Endothelial cell of umbilical vein (primary cell): Measurements from ENCODE around the gene LYRM9. TPM values are rescaled to one million over a fixed set of nuclear protein-coding genes. Genes with fewer than 3 reads are reported as not detected.

ENCODE experiments used
- BruUV-seq: library from RNA; stranded (reverse); fragments of 400-500 nt; replicated peaks from 2 replicates; lab custom pipeline; 2021; lab: Mats Ljungman, UMichigan
- CTCF ChIA-PET: fragments of 300-600, 350-600 bp; sonication (Branson Sonifier 250); formaldehyde crosslinking; loops from one replicate; lab custom pipeline; 2021; ENCODE audit warnings: antibody characterized with exemption, inconsistent platforms; lab: Charles Lee
- POLR2A ChIA-PET: fragments of 300-600, 350-600 bp; sonication (Branson Sonifier 250); formaldehyde crosslinking; loops from one replicate; lab custom pipeline; 2021; ENCODE audit warnings: antibody characterized with exemption, inconsistent platforms; lab: Charles Lee
- DNase-seq: peaks from one replicate; pipeline ENCODE4 v3.0.0-alpha.2; 2011; ENCODE audit warnings: low read depth, low spot score
- FAIRE-seq: peaks from 2 replicates; lab custom pipeline; 2011; peaks lifted over from hg19 to GRCh38; lab: Jason Lieb, UNC
- H2AFZ ChIP-seq: 2 replicates; pipeline ENCODE4 v1.6.0; 2012; ENCODE audit warnings: low read depth, low read length, control low read depth, inconsistent platforms
- H3K27ac ChIP-seq: 2 replicates; pipeline ENCODE4 v1.5.1; 2011; ENCODE audit warnings: low read depth, mild to moderate bottlenecking, control low read depth, low read length, moderate library complexity; ENCODE audit not compliant: insufficient read depth
- H3K27me3 ChIP-seq, 2 experiments: 2 replicates each; pipeline versions ENCODE4 v1.6.0 to v1.6.1; 2011; ENCODE audit warnings: low read length in 2 of 2, mixed read lengths in 1 of 2; ENCODE audit not compliant: control insufficient read depth in 2 of 2, insufficient read depth in 2 of 2
- H3K36me3 ChIP-seq, 2 experiments: 2 replicates in 1 of 2; 3 replicates in 1 of 2; pipeline ENCODE4 v1.5.1; 2011; ENCODE audit warnings: low read length in 2 of 2, mild to moderate bottlenecking in 1 of 2, moderate library complexity in 1 of 2; ENCODE audit not compliant: control insufficient read depth in 2 of 2, insufficient read depth in 2 of 2; ENCODE audit errors: extremely low read depth in 1 of 2
- H3K4me1 ChIP-seq: 3 replicates; pipeline ENCODE4 v1.5.1; 2011; ENCODE audit warnings: mild to moderate bottlenecking, low read length; ENCODE audit not compliant: control insufficient read depth, insufficient read depth; ENCODE audit errors: extremely low read depth
- H3K4me2 ChIP-seq: 2 replicates; pipeline ENCODE4 v1.6.1; 2011; ENCODE audit warnings: low read length, control low read depth, mixed read lengths; ENCODE audit not compliant: insufficient read depth
- H3K4me3 ChIP-seq, 3 experiments: fragments of 200-600 bp in 1 of 3; sonication (generic), shearing (Covaris generic) in 1 of 3; replicated peaks in 1 of 3; 2 replicates each; pipeline ENCODE4 v1.5.1; 2011 to 2016; ENCODE audit warnings: control low read depth in 3 of 3, low read length in 3 of 3, mild to moderate bottlenecking in 2 of 3, inconsistent platforms in 1 of 3, low read depth in 1 of 3, moderate library complexity in 1 of 3; ENCODE audit not compliant: insufficient read depth in 1 of 3
- H3K79me2 ChIP-seq: 2 replicates; pipeline ENCODE4 v1.6.0; 2012; ENCODE audit warnings: low read length, inconsistent platforms; ENCODE audit not compliant: control insufficient read depth, insufficient read depth
- H3K9ac ChIP-seq: replicated peaks from 2 replicates; pipeline ENCODE3; 2011; ENCODE audit warnings: low read length, control low read depth; ENCODE audit not compliant: insufficient read depth; ENCODE audit errors: extremely low read depth
- H3K9me1 ChIP-seq: replicated peaks from 3 replicates; pipeline ENCODE4 v1.6.0; 2011; ENCODE audit warnings: mild to moderate bottlenecking, low read length; ENCODE audit not compliant: control insufficient read depth, insufficient read depth; ENCODE audit errors: extremely low read depth
- H3K9me3 ChIP-seq: replicated peaks from 2 replicates; pipeline ENCODE4 v1.5.1; 2012; ENCODE audit warnings: low read length, inconsistent platforms; ENCODE audit not compliant: control insufficient read depth, insufficient read depth
- H4K20me1 ChIP-seq: replicated peaks from 2 replicates; pipeline ENCODE3; 2011; ENCODE audit warnings: mild to moderate bottlenecking, low read length; ENCODE audit not compliant: control insufficient read depth, insufficient read depth; ENCODE audit errors: extremely low read depth
- EZH2 ChIP-seq: IDR thresholded peaks from 2 replicates; pipeline ENCODE4 v1.6.1; 2012; ENCODE audit warnings: borderline replicate concordance, low read depth, mild to moderate bottlenecking, moderate library complexity, low read length, inconsistent platforms; ENCODE audit not compliant: severe bottlenecking
- FOS ChIP-seq: IDR thresholded peaks from 2 replicates; pipeline ENCODE4 v1.6.1; 2011; ENCODE audit warnings: mild to moderate bottlenecking, low read length, moderate library complexity, borderline replicate concordance; ENCODE audit not compliant: insufficient read depth
- GATA2 ChIP-seq: IDR thresholded peaks from 2 replicates; pipeline ENCODE4 v1.7.0; 2011; ENCODE audit warnings: low read depth, mild to moderate bottlenecking, moderate library complexity, mixed read lengths, low read length; ENCODE audit not compliant: insufficient read length, insufficient read depth
- JUN ChIP-seq: IDR thresholded peaks from 2 replicates; pipeline ENCODE4 v1.6.1; 2011; ENCODE audit warnings: borderline replicate concordance, low read depth; ENCODE audit not compliant: insufficient read length, insufficient read depth
- MYC ChIP-seq: IDR thresholded peaks from one replicate; pipeline ENCODE4 v1.6.1; 2011; ENCODE audit warnings: mild to moderate bottlenecking, low read depth, low read length
- POLR2A ChIP-seq: IDR thresholded peaks from 2 replicates; pipeline ENCODE4 v1.6.1; 2012; ENCODE audit warnings: low read depth, mild to moderate bottlenecking, control low read depth, low read length
- POLR2AphosphoS5 ChIP-seq: IDR thresholded peaks from 2 replicates; pipeline ENCODE4 v1.6.1; 2012; ENCODE audit warnings: low read depth, mild to moderate bottlenecking, control low read depth, low read length, moderate library complexity; ENCODE audit not compliant: insufficient read depth
- dilution Hi-C: fragments of 300-500 bp; cut with MboI; formaldehyde crosslinking; loops from one replicate; pipeline ENCODE4 v1.15.0; 2019; ENCODE audit warnings: low sequenced_read_pairs; ENCODE audit not compliant: extremely low pct_ligation_motif_present
- intact Hi-C: fragments of 100-400 bp; cut with micrococcal nuclease; formaldehyde crosslinking; loops from one replicate; pipeline ENCODE4 v1.10.0; 2022
- polyA plus RNA-seq, 4 experiments: library from polyadenylated mRNA; depleted of rRNA in 3 of 4; stranded (reverse) in 3 of 4; unstranded in 1 of 4; fragments of >200 nt; gene quantifications; 2 replicates each; pipeline versions ENCODE4 v1.2.1 to v1.2.3, GENCODE V29; 2011 to 2012; ENCODE audit warnings: missing spikeins in 1 of 4
- total RNA-seq: library from RNA; stranded (reverse); gene quantifications from 2 replicates; pipeline ENCODE4 v1.2.3, GENCODE V29; 2021
- TF ChIP-seq, protein P1 (sequence below): IDR thresholded peaks from 2 replicates; pipeline ENCODE4 v1.6.1; 2011; ENCODE audit not compliant: insufficient read depth, insufficient read length
- TF ChIP-seq, protein P2 (sequence below), 2 donors: IDR thresholded peaks; 1 replicate in 1 of 2; 2 replicates in 1 of 2; pipeline ENCODE4 v1.5.1; 2011; ENCODE audit warnings: low read length in 2 of 2, mild to moderate bottlenecking in 2 of 2, moderate library complexity in 2 of 2, control low read depth in 1 of 2, inconsistent platforms in 1 of 2, low read depth in 1 of 2; ENCODE audit not compliant: insufficient read depth in 1 of 2; ENCODE audit errors: extremely low read depth in 1 of 2

LYRM9 gene
- total and polyA plus RNA-seq, 2 donors (not counting 3 experiments of a cell fraction or from before 2014, with no cell fraction given), result 3.0 to 4.0 TPM

DNA sequence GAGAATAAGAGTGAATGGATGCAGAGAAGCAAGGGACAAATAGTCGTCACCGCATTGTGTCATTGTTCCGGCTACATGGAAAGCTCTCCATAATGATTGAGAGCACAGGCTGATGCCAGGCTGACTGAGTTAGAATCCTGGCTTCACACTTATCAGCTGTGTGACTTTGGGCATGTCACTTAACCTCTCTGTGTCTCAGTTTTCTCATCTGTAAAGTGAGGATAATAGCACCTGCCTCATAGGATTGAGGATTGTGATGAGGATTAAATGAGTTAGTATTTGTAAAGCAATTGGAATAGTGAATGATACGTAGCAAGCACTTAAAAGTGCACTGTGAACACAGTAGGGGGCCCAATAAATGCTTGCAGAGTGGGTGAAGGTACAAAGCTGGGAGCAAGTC, 45.7 kb upstream of the LYRM9 start:
- no peaks in the 10 kb centered on the region for H3K36me3 ChIP-seq
- no TSS peak for BruUV-seq
- no peak overlapping the region for H3K9ac ChIP-seq
- no peaks in the 10 kb centered on the region for H3K9me3 ChIP-seq
- DNase-seq, result no peak
- intact Hi-C loops, result no loop called here
- no peak for FAIRE-seq
- no peak overlapping the region for H3K4me3 ChIP-seq
- H4K20me1 ChIP-seq, result no peaks in the 10 kb centered on the region
- H3K4me1 ChIP-seq, result no peaks in the 10 kb centered on the region
- CTCF ChIA-PET, result no interaction called here
- POLR2A ChIA-PET, result no interaction called here
- no peak overlapping the region for H2AFZ ChIP-seq
- no peak for TF ChIP-seq EZH2
- no peak for TF ChIP-seq FOS
- no peak for TF ChIP-seq POLR2A
- no peak for TF ChIP-seq GATA2
- no peak for TF ChIP-seq POLR2AphosphoS5
- dilution Hi-C loops, result no loop called here
- no peaks in the 10 kb centered on the region for H3K9me1 ChIP-seq
- H3K79me2 ChIP-seq, result no peaks in the 10 kb centered on the region
- peaks cover 0 to 2% of the 10 kb centered on the region in 2 experiments for H3K27me3 ChIP-seq
- H3K4me2 ChIP-seq, result no peak overlapping the region
- H3K27ac ChIP-seq, result no peak overlapping the region

DNA sequence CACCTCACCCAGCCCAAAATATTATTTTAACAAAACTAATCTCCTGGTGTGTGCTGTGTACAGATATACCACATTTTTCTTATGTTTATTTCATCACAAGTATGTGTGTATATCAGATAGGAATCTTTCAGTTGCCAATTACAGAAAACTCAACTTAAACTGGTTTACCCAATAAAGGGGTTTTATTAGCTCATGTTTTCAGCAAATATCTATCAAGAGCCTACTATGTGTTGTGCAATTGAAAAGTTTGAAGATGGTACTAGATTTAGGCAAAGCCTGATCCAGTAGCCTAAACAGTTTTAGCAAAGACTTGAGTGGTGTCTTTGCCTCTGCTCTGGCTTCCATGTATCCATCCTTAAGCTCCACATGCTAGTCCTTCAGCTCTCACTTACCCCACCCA, 45.1 kb upstream of the LYRM9 start:
- Histone ChIP-seq H3K27me3 (peaks cover 0 to 2% of the 10 kb centered on the region in 2 experiments), H3K9me1 (no peaks in the 10 kb centered on the region), H2AFZ (no peak overlapping the region), H3K4me2 (no peak overlapping the region), H4K20me1 (no peaks in the 10 kb centered on the region), H3K9ac (no peak overlapping the region), H3K9me3 (no peaks in the 10 kb centered on the region), H3K4me1 (no peaks in the 10 kb centered on the region), H3K27ac (no peak overlapping the region), H3K4me3 (no peak overlapping the region), H3K36me3 (no peaks in the 10 kb centered on the region), H3K79me2 (no peaks in the 10 kb centered on the region)
- dilution Hi-C loops (no loop called here), intact Hi-C loops (no loop called here)
- no peak for TF ChIP-seq MYC
- no peak for TF ChIP-seq POLR2A
- TF ChIP-seq POLR2AphosphoS5, result no peak
- TF ChIP-seq, protein P1, sequence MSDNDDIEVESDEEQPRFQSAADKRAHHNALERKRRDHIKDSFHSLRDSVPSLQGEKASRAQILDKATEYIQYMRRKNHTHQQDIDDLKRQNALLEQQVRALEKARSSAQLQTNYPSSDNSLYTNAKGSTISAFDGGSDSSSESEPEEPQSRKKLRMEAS, result no peak
- no peak for TF ChIP-seq GATA2
- TF ChIP-seq JUN, result no peak
- TF ChIP-seq, protein P2, sequence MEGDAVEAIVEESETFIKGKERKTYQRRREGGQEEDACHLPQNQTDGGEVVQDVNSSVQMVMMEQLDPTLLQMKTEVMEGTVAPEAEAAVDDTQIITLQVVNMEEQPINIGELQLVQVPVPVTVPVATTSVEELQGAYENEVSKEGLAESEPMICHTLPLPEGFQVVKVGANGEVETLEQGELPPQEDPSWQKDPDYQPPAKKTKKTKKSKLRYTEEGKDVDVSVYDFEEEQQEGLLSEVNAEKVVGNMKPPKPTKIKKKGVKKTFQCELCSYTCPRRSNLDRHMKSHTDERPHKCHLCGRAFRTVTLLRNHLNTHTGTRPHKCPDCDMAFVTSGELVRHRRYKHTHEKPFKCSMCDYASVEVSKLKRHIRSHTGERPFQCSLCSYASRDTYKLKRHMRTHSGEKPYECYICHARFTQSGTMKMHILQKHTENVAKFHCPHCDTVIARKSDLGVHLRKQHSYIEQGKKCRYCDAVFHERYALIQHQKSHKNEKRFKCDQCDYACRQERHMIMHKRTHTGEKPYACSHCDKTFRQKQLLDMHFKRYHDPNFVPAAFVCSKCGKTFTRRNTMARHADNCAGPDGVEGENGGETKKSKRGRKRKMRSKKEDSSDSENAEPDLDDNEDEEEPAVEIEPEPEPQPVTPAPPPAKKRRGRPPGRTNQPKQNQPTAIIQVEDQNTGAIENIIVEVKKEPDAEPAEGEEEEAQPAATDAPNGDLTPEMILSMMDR (IDR thresholded peaks at IDR 0.05; ENCODE audit: extremely low read depth in 1 of 2, insufficient read depth in 1 of 2, low read depth in 1 of 2, low read length in 2 of 2), result no peak
- TF ChIP-seq EZH2, result no peak
- no peak for TF ChIP-seq FOS
- DNase-seq (no peak), FAIRE-seq (no peak)
- CTCF ChIA-PET, result no interaction called here
- POLR2A ChIA-PET, result no interaction called here
- no TSS peak for BruUV-seq
